Fibroblast of the aortic adventitia (primary cell): ENCODE results near the gene SRGAP3. TPM values are rescaled to one million over a fixed set of nuclear protein-coding genes. Genes with fewer than 3 reads are reported as not detected.

ENCODE experiments used
- DNase-seq: peaks from one replicate; pipeline ENCODE4 v3.0.0-alpha.2; 2010; ENCODE audit warnings: low read depth
- H3K4me3 ChIP-seq: 2 replicates; pipeline ENCODE4 v1.5.1; 2011; ENCODE audit warnings: low read depth, mild to moderate bottlenecking, control low read depth, low read length, moderate library complexity
- CTCF ChIP-seq: IDR thresholded peaks from 2 replicates; pipeline ENCODE4 v1.5.1; 2011; ENCODE audit warnings: mild to moderate bottlenecking, low read length, control low read depth, inconsistent platforms; ENCODE audit not compliant: insufficient read depth
- total RNA-seq: library from RNA; depleted of rRNA; stranded (reverse); fragments of >200 nt; gene quantifications from 2 replicates; pipeline ENCODE4 v1.2.3, GENCODE V29; 2012; ENCODE audit warnings: low replicate concordance

Gene SRGAP3
- total RNA-seq, 1 donor = 4.6 TPM

- no peak for DNase-seq
- no peak for TF ChIP-seq CTCF
- no peak overlapping the region for H3K4me3 ChIP-seq
Measured at GRCh38 chr3:9012521-9012920, 236.9 kb downstream of the SRGAP3 start.

- no peak for TF ChIP-seq CTCF
- DNase-seq = no peak
- H3K4me3 ChIP-seq = no peak overlapping the region
Measured at GRCh38 chr3:9009976-9010545, 239.4 kb downstream of the SRGAP3 start.

- DNase-seq = peak; percentile 32
- TF ChIP-seq CTCF = no peak
- H3K4me3 ChIP-seq = no peak overlapping the region
Measured at GRCh38 chr3:9008550-9009255, 240.7 kb downstream of the SRGAP3 start.

GRCh38 chr3:9007928-9008327 lies 241.5 kb downstream of the SRGAP3 start:
- no peak for TF ChIP-seq CTCF
- no peak for DNase-seq

GRCh38 chr3:9007213-9007612 lies 242.2 kb downstream of the SRGAP3 start:
- no peak for DNase-seq
- TF ChIP-seq CTCF = no peak
- H3K4me3 ChIP-seq = no peak overlapping the region

More at GRCh38 chr3:9007928-9008327, 241.5 kb downstream of the SRGAP3 start:
- H3K4me3 ChIP-seq = no peak overlapping the region

GRCh38 chr3:9000041-9000440 lies 249.4 kb downstream of the SRGAP3 start:
- DNase-seq = no peak
- no peak overlapping the region for H3K4me3 ChIP-seq
- no peak for TF ChIP-seq CTCF
